Spleen (tissue), 7 donors: ENCODE measurements around the gene CAMTA1.

ENCODE experiments used
- POLR2AphosphoS5 ChIP-seq, 3 donors: sonication (generic); formaldehyde crosslinking; IDR thresholded peaks; one replicate each; pipeline ENCODE4 v1.5.1; 2017; ENCODE audit warnings: antibody characterized with exemption in 3 of 3
- TF ChIP-seq, protein P1 (sequence below), 11 experiments: fragments of 200-600 bp in 7 of 11; fragments of 450-650 bp in 4 of 11; sonication (generic) in 4 of 11; IDR thresholded peaks in 8 of 11; conservative IDR thresholded peaks in 3 of 11; 1 replicate in 7 of 11; 2 replicates in 4 of 11; pipeline versions ENCODE4 v1.4.0 to v1.8.0; 2016 to 2021; ENCODE audit warnings: antibody characterized with exemption in 11 of 11, inconsistent platforms in 4 of 11, mild to moderate bottlenecking in 1 of 11
- donor health status: DM: no; HTN: no; CAD: no; lungs with moderate emphysema.
- donor health status: DM: no; HTN: no; CAD: no.
- donor health status: DM: no; HTN: no; CAD: no.

DNA sequence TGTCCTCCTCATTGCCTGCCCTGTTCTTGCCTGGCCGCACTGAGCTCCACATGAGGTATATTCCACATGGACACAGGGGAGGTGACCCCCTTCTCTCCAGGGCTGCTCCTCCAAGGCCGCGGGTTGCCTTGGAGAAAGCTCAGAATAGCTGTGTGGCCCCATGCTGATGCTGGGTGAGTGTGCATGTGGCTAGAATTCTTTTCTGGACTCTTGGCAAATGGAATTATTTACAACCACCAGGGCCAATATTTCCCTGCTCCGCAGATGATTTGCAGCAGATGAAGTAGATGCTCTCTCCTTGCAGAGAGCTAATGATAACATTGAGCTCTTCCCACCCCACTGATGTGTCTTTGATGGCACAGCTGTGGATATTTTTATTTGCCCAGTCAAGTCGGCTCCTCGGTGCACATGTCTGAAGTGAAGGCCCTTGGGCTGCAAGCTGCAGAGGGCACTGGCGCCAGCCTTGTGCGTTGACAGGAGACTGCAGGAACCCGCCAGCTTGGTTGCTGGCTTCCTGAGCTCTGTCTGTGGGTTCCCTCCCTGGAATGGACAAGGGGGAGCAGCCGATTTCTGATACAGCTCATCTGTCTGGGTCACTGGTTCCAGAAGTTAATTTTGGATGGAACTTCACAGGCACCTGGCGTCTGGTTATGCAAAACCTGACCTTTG lies 581.2 kb downstream of the CAMTA1 start:
- TF ChIP-seq, protein P1, sequence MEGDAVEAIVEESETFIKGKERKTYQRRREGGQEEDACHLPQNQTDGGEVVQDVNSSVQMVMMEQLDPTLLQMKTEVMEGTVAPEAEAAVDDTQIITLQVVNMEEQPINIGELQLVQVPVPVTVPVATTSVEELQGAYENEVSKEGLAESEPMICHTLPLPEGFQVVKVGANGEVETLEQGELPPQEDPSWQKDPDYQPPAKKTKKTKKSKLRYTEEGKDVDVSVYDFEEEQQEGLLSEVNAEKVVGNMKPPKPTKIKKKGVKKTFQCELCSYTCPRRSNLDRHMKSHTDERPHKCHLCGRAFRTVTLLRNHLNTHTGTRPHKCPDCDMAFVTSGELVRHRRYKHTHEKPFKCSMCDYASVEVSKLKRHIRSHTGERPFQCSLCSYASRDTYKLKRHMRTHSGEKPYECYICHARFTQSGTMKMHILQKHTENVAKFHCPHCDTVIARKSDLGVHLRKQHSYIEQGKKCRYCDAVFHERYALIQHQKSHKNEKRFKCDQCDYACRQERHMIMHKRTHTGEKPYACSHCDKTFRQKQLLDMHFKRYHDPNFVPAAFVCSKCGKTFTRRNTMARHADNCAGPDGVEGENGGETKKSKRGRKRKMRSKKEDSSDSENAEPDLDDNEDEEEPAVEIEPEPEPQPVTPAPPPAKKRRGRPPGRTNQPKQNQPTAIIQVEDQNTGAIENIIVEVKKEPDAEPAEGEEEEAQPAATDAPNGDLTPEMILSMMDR (IDR thresholded peaks at IDR 0.05 in 8 of 11, conservative IDR thresholded peaks at IDR 0.05 in 3 of 11), result no peak
- no peak for TF ChIP-seq POLR2AphosphoS5 (IDR thresholded peaks at IDR 0.05)
